Suprapubic skin (tissue), 3 donors: ENCODE results near the gene HELZ2.

Experiments
- CTCF ChIP-seq, 2 donors: fragments of 200-600 bp in 1 of 2; fragments of 450-650 bp in 1 of 2; sonication (generic) in 1 of 2; IDR thresholded peaks; one replicate each; pipeline ENCODE4 v1.5.1; 2016 to 2019; ENCODE audit warnings: antibody characterized with exemption in 2 of 2, mild to moderate bottlenecking in 1 of 2, moderate library complexity in 1 of 2
- EP300 ChIP-seq: sonication (generic); formaldehyde crosslinking; IDR thresholded peaks from one replicate; pipeline ENCODE4 v1.6.1; 2017; ENCODE audit warnings: antibody characterized with exemption

GRCh38 chr20:63525185-63525584, 48.9 kb downstream of the HELZ2 start:
- TF ChIP-seq CTCF (IDR thresholded peaks at IDR 0.05) (no peak), EP300 (no peak)
